Neural crest cell (in vitro differentiated cells): ENCODE measurements around the gene NTRK1. TPM values are rescaled to one million over a fixed set of nuclear protein-coding genes. Genes with fewer than 3 reads are reported as not detected.

Experiments
- DNase-seq: peaks from one replicate; pipeline ENCODE4 v3.0.0; 2021; ENCODE audit warnings: low read depth, mixed read lengths, low spot score
- H3K27ac Mint-ChIP-seq: one replicate; pipeline ENCODE4 v1.8.0; 2021; ENCODE audit warnings: mild to moderate bottlenecking, mixed read lengths; ENCODE audit not compliant: unreplicated experiment
- H3K27me3 Mint-ChIP-seq: 2 replicates; pipeline ENCODE4 v1.8.0; 2021; ENCODE audit warnings: low read depth, mild to moderate bottlenecking, mixed read lengths
- H3K36me3 Mint-ChIP-seq: 2 replicates; pipeline ENCODE4 v1.8.0; 2021; ENCODE audit warnings: low read depth, mild to moderate bottlenecking, mixed read lengths
- H3K4me1 Mint-ChIP-seq: 2 replicates; pipeline ENCODE4 v1.8.0; 2021; ENCODE audit warnings: mixed read lengths
- H3K4me3 Mint-ChIP-seq: one replicate; pipeline ENCODE4 v1.8.0; 2021; ENCODE audit warnings: mild to moderate bottlenecking, mixed read lengths
- H3K9me3 Mint-ChIP-seq: 2 replicates; pipeline ENCODE4 v1.8.0; 2021; ENCODE audit warnings: mixed read lengths
- total RNA-seq: library from RNA; stranded (reverse); gene quantifications from 2 replicates; pipeline ENCODE4 v1.2.1, GENCODE V29; 2021
- TF ChIP-seq, protein P1 (sequence below): fragments of 200-600 bp; sonication (generic); conservative IDR thresholded peaks from 2 replicates; pipeline ENCODE4 v1.5.0; 2021; ENCODE audit warnings: antibody characterized with exemption, mild to moderate bottlenecking

NTRK1 gene
- total RNA-seq, 1 donor from 2014 or later = 0.21 TPM

- DNase-seq = no peak
- Mint-ChIP-seq H3K9me3 (no peaks in the 10 kb centered on the region), H3K4me3 (no peak overlapping the region), H3K4me1 (peaks cover 16% of the 10 kb centered on the region), H3K27ac (no peak overlapping the region), H3K36me3 (no peaks in the 10 kb centered on the region), H3K27me3 (peaks cover 4% of the 10 kb centered on the region)
- TF ChIP-seq, protein P1, sequence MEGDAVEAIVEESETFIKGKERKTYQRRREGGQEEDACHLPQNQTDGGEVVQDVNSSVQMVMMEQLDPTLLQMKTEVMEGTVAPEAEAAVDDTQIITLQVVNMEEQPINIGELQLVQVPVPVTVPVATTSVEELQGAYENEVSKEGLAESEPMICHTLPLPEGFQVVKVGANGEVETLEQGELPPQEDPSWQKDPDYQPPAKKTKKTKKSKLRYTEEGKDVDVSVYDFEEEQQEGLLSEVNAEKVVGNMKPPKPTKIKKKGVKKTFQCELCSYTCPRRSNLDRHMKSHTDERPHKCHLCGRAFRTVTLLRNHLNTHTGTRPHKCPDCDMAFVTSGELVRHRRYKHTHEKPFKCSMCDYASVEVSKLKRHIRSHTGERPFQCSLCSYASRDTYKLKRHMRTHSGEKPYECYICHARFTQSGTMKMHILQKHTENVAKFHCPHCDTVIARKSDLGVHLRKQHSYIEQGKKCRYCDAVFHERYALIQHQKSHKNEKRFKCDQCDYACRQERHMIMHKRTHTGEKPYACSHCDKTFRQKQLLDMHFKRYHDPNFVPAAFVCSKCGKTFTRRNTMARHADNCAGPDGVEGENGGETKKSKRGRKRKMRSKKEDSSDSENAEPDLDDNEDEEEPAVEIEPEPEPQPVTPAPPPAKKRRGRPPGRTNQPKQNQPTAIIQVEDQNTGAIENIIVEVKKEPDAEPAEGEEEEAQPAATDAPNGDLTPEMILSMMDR = no peak
These were observed 41.6 kb downstream of the NTRK1 start for GRCh38 chr1:156901966-156902915.

- no peak for DNase-seq
- peaks cover 2% of the 10 kb centered on the region for H3K27me3 Mint-ChIP-seq
- H3K36me3 Mint-ChIP-seq = no peaks in the 10 kb centered on the region
- peaks cover 8% of the 10 kb centered on the region for H3K4me1 Mint-ChIP-seq
- H3K27ac Mint-ChIP-seq = no peak overlapping the region
- TF ChIP-seq, protein P1 = no peak
- H3K9me3 Mint-ChIP-seq = no peaks in the 10 kb centered on the region
- H3K4me3 Mint-ChIP-seq = no peak overlapping the region
These were observed 42.8 kb downstream of the NTRK1 start for GRCh38 chr1:156903328-156904091.

DNA sequence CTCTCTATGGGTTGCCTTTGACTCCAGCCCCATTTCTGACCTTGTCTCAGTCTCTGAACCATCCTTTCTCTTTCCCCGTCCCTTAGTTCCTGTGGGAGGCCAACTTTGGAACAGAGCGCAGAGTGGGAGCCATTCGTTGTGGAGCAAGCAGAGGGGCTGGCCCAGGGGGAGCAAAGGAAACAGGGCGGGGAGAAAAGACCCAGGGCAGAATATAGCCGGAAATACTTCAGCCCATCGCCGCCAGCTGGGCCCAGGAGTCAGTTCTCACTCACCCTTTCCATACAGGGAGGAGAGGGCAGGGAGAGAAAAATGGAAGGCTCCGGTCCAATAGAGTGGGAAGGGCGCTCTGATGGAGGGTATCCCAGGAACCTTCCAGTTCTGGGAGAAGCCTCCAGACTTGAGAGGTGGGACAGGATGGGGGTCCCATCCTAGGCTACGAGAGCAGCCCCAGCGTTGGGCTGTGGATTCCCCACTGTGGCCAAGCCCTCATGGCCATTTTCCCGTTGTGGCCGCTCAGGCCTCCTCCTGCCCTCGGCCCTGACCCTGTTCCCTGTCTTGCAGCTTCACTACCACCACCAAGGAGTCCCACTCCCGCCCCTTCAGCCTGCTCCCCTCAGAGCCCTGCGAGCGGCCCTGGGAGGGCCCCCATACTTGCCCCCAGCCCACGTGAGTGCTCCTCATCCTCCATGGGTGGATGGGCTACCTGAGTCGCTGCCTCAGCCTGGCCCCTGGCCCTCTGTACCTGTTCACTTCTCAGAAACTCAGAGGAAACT is 43.7 kb downstream of the NTRK1 start:
- no peak for DNase-seq
- Mint-ChIP-seq H3K36me3 (no peaks in the 10 kb centered on the region), H3K27me3 (no peaks in the 10 kb centered on the region), H3K4me1 (peaks cover 4% of the 10 kb centered on the region), H3K9me3 (no peaks in the 10 kb centered on the region), H3K27ac (no peak overlapping the region), H3K4me3 (no peak overlapping the region)
- TF ChIP-seq, protein P1 = no peak

DNA sequence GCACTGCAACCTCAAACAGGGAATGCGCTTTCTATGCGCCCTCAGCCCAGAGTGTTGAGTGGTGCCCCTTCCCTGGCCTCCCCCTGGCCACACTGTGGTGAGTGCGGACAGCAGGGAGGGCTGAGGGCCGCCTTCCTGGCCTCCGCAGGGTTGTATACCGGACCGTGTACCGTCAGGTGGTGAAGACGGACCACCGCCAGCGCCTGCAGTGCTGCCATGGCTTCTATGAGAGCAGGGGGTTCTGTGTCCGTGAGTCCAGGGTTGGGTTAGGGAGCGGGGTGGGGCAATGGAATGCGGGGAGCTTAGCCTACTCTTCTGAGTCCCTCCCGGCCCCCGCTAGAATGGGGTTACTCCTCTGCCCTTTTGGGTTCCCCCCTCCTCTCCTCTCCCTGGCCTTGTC is 44.5 kb downstream of the NTRK1 start:
- TF ChIP-seq, protein P1 = no peak
- Mint-ChIP-seq H3K27ac (no peak overlapping the region), H3K9me3 (no peaks in the 10 kb centered on the region), H3K4me3 (no peak overlapping the region), H3K36me3 (no peaks in the 10 kb centered on the region), H3K4me1 (peaks cover 4% of the 10 kb centered on the region), H3K27me3 (no peaks in the 10 kb centered on the region)
- no peak for DNase-seq

- Mint-ChIP-seq H3K4me3 (no peak overlapping the region), H3K9me3 (no peaks in the 10 kb centered on the region), H3K27me3 (no peaks in the 10 kb centered on the region), H3K4me1 (peaks cover 4% of the 10 kb centered on the region), H3K36me3 (no peaks in the 10 kb centered on the region), H3K27ac (no peak overlapping the region)
- TF ChIP-seq, protein P1 = no peak
- DNase-seq = no peak
These were observed 45.0 kb downstream of the NTRK1 start for GRCh38 chr1:156905651-156906050.
